Left ventricle myocardium superior (tissue), 1 donor: ENCODE measurements around the gene FRMD1. TPM values are rescaled to one million over a fixed set of nuclear protein-coding genes. Genes with fewer than 3 reads are reported as not detected.

Experiments used
- ATAC-seq: fragments of 200-7000 bp; cut with Tn5 transposase; one replicate; pipeline ENCODE4 v1.9.1; 2020; ENCODE audit warnings: mild to moderate bottlenecking, moderate library complexity
- DNase-seq: peaks from one replicate; pipeline ENCODE4 v3.0.0-alpha.2; 2020
- intact Hi-C: fragments of 100-400 bp; cut with micrococcal nuclease; formaldehyde crosslinking; loops from one replicate; pipeline ENCODE4 v1.11.0; 2022
- total RNA-seq: library from RNA; stranded (reverse); fragmentation: NEBNext Ultra II Directional; extraction: Animal tissue kit (Norgen Biotek cat#: 25700); gene quantifications from one replicate; pipeline ENCODE4 v1.2.1, GENCODE V29; 2021
- donor health status: DM: no; HTN: yes; CAD: no; lungs with severe emphysema.

The FRMD1 gene
- total RNA-seq, 1 donor from 2014 or later = 0.45 TPM

- intact Hi-C loops = no loop called here
- ATAC-seq (no peak), DNase-seq (no peak)
Observed at GRCh38 chr6:168063431-168063830, 15.6 kb downstream of the FRMD1 start.

- intact Hi-C loops = no loop called here
- no peak for DNase-seq
- no peak for ATAC-seq
Observed at GRCh38 chr6:168062346-168063289, 16.4 kb downstream of the FRMD1 start.

GRCh38 chr6:168061269-168062210, 17.5 kb downstream of the FRMD1 start:
- intact Hi-C loops = no loop called here
- no peak for ATAC-seq
- DNase-seq = no peak

GRCh38 chr6:168060521-168060931, 18.5 kb downstream of the FRMD1 start:
- DNase-seq (peak; percentile 83), ATAC-seq (peak; percentile 86)
- intact Hi-C loops = no loop called here

GRCh38 chr6:168058691-168059551, 20.1 kb downstream of the FRMD1 start:
- DNase-seq (no peak), ATAC-seq (no peak)
- intact Hi-C loops = no loop called here

- ATAC-seq = no peak
- intact Hi-C loops = no loop called here
- DNase-seq = no peak
Observed at GRCh38 chr6:168057836-168058235, 21.2 kb downstream of the FRMD1 start.

- DNase-seq = no peak
- no peak for ATAC-seq
- intact Hi-C loops = no loop called here
Observed at GRCh38 chr6:168056892-168057527, 22.0 kb downstream of the FRMD1 start.

GRCh38 chr6:168055696-168056489, 23.1 kb downstream of the FRMD1 start:
- DNase-seq (no peak), ATAC-seq (no peak)
- intact Hi-C loops = no loop called here

GRCh38 chr6:168054765-168055560, 24.0 kb downstream of the FRMD1 start:
- ATAC-seq (peak; percentile 91), DNase-seq (peak; percentile 86)
- intact Hi-C loops = no loop called here

- intact Hi-C loops = no loop called here
- ATAC-seq (no peak), DNase-seq (peak; percentile 30)
Observed at GRCh38 chr6:168053957-168054471, 25.0 kb downstream of the FRMD1 start.

- intact Hi-C loops = no loop called here
- peak; percentile 23 for DNase-seq
- no peak for ATAC-seq
Observed at GRCh38 chr6:168053086-168053956, 25.7 kb downstream of the FRMD1 start.

- intact Hi-C loops = no loop called here
- ATAC-seq (no peak), DNase-seq (peak; percentile 28)
Observed at GRCh38 chr6:168052291-168052891, 26.6 kb downstream of the FRMD1 start.

- intact Hi-C loops = no loop called here
- ATAC-seq (no peak), DNase-seq (peak; percentile 12)
Observed at GRCh38 chr6:168051648-168052047, 27.4 kb downstream of the FRMD1 start.

- ATAC-seq = no peak
- intact Hi-C loops = no loop called here
- peak; percentile 29 for DNase-seq
Observed at GRCh38 chr6:168050881-168051586, 28.0 kb downstream of the FRMD1 start.
